Hematopoietic multipotent progenitor cell treated with erythropoietin and hydrocortisone succinate and interleukin-3 and kit ligand, for 6 days (in vitro differentiated cells): ENCODE measurements around the gene PGLYRP3.

Experiments
- DNase-seq: peaks from one replicate; pipeline ENCODE4 v3.0.0-alpha.2; 2015

Gene PGLYRP3

DNA sequence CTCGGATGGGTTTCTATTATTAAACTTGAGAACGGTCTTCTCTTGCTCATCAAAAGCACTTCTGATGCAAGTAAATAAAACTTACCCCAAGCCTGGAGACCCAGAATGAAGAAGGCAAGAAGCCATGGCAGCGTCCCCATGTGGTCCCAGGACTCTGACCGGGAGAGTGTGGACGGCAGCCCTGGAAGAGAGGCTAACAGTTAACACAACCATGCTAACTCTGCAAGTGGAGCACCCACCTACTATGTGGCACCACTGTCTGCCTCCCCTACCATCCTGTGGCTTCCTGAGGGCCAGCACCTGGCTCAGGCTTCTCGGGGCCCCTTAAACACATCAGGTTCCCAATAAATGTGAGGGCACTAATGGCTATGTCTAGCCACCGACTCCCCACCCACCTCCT lies 2.2 kb downstream of the PGLYRP3 start:
- no peak for DNase-seq

DNA sequence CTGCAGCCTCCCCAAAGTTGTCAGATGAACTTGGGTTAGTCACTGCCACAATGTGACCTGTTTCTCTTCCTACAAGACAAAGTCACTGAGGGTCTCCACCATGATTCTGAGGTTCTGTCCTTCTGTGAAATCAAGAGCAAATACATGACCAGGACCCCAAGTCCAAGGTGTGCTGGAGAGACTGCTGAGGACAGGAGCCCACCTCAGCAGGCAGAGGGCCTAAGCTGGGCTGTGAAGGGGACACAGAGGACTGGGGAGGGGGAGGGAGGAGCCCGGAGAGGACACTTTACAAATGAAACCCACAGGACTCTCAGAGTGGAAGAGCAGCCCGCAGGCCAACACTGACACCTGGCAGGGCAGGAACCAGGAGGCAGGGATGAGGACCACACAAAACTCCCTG lies 3.3 kb downstream of the PGLYRP3 start:
- DNase-seq = no peak

DNA sequence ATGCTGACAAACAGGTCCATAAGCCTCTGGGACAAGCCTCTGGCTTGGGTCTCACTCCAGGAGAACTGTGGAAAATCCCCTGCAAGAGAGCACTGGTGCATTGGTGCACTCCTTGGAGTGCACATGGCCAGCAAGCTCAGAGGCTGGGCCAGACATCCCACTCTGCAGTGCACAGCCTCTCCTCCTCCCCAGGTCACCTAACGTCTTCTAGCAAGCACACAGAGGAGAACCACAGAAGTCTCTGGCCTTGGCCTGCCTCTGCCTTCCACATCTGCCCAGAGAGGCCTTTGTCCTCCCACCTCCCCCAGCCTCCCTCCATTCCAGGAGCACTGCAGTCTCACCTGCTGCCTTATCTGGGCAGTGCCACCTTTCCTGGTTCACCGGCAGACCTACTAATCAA lies 4.2 kb downstream of the PGLYRP3 start:
- DNase-seq = no peak

- DNase-seq = no peak
Observed at GRCh38 chr1:153307221-153307600, 5.5 kb downstream of the PGLYRP3 start.

DNA sequence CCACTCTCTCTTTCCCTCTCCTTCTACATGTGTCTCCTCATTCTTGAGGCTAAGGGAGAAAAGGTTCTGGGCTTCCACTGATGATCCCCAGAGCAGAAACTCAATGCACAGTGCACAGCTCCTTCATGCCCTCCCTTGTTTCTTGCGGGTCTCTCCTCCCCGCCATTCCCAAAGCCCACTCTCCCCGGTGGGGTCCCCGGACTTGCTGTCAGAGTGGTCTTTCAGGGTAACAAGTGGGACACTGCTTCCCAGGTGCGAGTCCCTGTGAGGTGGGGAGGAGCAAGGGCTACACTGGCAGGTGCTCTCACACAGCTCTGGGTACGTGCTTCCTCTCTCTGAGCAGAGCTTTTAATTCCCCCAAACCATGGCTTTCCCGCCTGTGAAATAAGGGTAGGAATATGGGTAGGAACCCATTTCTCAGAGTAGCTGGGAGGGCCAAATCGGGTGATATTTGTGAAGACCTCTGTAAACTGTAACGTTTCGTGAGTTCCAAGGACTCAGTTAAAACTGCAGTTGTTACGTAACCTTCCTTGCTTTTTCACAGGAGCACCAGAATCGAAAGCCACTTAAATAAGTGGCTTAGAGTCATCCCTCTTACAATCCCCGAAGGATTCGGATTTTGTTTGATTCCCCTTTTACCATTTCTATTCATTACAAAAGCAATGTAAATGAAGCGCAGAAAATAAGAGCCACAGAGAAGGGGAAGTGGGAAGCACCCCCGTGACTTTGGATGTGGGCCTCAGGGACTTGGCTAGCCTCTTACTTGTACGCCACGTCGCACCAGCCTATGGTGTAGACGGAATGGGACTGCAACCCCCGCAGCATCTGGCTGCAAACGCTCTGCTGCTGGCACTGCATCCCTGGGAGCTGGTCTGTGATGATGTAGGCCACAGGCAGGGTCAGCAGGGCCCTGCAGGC lies 6.2 kb downstream of the PGLYRP3 start:
- DNase-seq = no peak

DNA sequence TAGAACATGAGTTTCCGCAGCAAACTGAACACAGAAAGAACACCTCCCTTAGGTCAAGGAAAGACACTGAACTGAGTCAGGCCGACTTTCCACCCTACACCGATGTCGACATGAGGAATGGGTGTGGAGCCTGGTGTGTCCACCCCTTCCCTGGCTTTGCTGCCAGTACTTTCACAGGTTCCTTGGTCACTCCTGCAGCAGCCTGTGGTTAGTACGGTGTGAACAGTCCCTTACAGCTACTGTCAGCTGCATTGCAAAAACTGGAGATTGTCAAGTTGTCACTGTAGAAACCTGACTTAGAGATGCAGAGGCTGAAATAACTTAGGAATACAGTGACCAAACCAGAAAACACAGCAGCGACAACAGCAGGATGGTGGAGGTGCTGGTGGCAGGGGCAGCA lies 7.1 kb downstream of the PGLYRP3 start:
- DNase-seq = no peak

DNA sequence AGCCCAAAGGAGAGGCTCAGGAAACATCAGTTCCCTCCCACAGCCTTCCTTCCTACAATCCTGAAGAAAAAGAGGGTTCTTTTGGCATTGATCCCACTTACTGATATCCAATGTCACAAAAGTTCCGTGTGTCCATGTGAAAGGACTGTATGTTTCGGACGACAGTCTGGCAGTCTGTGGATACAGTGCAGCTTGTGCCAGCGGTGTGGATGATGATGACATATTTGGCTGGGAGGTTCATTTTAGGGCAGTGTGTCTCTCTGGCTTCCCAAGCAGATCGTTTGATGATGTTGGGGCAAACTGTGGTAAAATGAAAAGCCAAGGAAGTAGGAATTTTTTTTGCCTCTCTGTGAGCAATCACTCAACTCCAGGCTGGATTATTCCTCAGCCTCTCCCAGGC lies 10.4 kb downstream of the PGLYRP3 start:
- DNase-seq = no peak

- DNase-seq = peak; percentile 11
Observed at GRCh38 chr1:153293851-153294250, 18.9 kb downstream of the PGLYRP3 start.

- no peak for DNase-seq
Observed at GRCh38 chr1:153293480-153293775, 19.3 kb downstream of the PGLYRP3 start.

- DNase-seq = peak; percentile 33
Observed at GRCh38 chr1:153292740-153293479, 19.8 kb downstream of the PGLYRP3 start.

GRCh38 chr1:153292185-153292584 lies 20.6 kb downstream of the PGLYRP3 start:
- no peak for DNase-seq

DNA sequence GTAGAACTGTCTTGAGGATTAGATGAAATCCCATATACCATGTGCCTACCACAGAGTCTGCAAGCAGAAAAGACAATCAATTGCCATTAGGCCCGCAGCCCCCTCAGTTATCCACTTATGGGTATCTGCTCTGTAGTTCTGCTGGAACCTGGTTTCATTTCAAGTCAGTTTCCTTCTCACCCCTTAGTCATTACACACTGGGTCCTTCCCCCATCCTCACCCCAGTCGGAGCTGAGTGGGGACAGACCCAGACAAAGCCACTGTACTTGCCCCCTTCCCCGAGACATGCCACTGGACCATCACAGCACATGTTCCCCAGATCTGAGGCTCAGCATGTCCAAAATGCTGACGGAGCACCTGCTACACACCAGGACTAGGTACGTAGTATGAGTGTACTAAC lies 21.2 kb downstream of the PGLYRP3 start:
- DNase-seq = no peak

- DNase-seq = peak; percentile 69
Observed at GRCh38 chr1:153288634-153289275, 24.0 kb downstream of the PGLYRP3 start.

DNA sequence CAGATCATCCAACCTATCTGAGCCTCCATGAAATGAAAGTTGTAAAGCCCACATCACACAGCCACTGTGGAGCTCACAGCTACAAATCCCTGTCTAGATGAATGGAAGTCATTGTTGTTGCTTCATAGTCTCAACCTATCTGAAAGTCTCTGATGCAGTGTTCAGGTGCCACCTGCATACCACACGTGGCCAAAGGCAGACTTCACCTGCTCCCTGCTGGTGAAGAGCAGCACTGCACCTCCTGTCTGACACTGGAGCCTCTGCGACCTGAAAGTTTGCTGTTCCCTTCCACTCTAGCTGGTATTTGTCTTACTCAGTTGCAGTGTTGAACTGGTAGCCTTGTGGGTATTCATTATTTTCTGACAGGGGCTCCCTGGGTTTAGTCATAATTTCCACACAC lies 34.9 kb downstream of the PGLYRP3 start:
- peak; percentile 38 for DNase-seq

- no peak for DNase-seq
Observed at GRCh38 chr1:153272186-153272585, 40.6 kb downstream of the PGLYRP3 start.

- no peak for DNase-seq
Observed at GRCh38 chr1:153271711-153272110, 41.0 kb downstream of the PGLYRP3 start.

- DNase-seq = peak; percentile 9
Observed at GRCh38 chr1:153265457-153265856, 47.3 kb downstream of the PGLYRP3 start.

GRCh38 chr1:153262462-153263157 lies 50.1 kb downstream of the PGLYRP3 start:
- no peak for DNase-seq

- DNase-seq = no peak
Observed at GRCh38 chr1:153262070-153262366, 50.7 kb downstream of the PGLYRP3 start.

- DNase-seq = peak; percentile 15
Observed at GRCh38 chr1:153261281-153262069, 51.3 kb downstream of the PGLYRP3 start.

DNA sequence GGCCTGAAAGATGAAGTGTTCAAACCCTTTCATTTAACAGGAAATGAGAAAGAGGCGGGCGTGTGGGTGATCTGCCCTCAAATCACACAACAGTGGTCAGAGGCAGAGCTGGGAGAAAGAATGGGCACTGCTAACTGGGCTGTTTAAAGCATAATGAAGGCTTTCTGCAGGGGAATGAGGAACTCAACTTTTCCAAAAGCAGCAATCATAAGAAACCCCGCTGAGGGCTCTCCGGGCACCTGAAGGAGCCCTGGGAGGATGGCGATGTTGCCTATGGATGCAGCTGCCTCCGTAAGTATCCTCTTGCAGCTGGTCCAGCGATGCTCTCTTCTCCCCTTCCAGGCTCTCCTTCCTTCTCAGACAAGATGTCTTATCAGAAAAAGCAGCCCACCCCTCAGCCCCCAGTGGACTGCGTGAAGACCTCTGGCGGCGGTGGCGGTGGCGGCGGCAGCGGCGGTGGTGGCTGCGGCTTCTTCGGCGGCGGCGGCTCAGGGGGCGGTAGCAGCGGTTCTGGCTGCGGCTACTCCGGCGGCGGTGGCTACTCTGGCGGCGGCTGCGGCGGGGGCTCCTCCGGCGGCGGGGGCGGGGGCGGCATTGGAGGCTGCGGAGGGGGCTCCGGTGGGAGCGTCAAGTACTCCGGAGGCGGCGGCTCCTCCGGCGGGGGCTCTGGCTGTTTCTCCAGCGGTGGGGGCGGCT lies 52.0 kb downstream of the PGLYRP3 start:
- peak; percentile 17 for DNase-seq

- no peak for DNase-seq
Observed at GRCh38 chr1:153259387-153259786, 53.4 kb downstream of the PGLYRP3 start, which contains the start of gene LORICRIN. LORICRIN (plus strand) TSS chr1:153259687; CDS start chr1:153260950, 1,263 bp downstream.
